ENCODE data around the gene FOLR2. TPM values are rescaled to one million over a fixed set of nuclear protein-coding genes. Genes with fewer than 3 reads are reported as not detected.
"Not testable (repeated sequence)": the region's sequence is repeated elsewhere in the genome, so short reads cannot be mapped to it uniquely, and the experiment has no call there.

Gene FOLR2
- polyA plus RNA-seq, 2 donors = 1.1 to 2.8 TPM

GRCh38 chr11:72180892-72181552 is 35.6 kb upstream of the FOLR2 start:
- H3K27ac ChIP-seq (ENCODE audit: low read depth in 2 of 2, low read length in 1 of 2) = peak overlapping the region; percentile 69 to 78
- H3K9me3 ChIP-seq (ENCODE audit: control insufficient read depth in 2 of 2, insufficient read depth in 1 of 2, low read depth in 1 of 2, low read length in 1 of 2); H3K4me1 ChIP-seq (ENCODE audit: control insufficient read depth in 2 of 2, insufficient read depth in 2 of 2, low read length in 1 of 2); H3K27me3 ChIP-seq (ENCODE audit: control insufficient read depth in 1 of 2, insufficient read depth in 2 of 2, low read length in 2 of 2); H3K4me3 ChIP-seq (ENCODE audit: low read depth in 1 of 2, low read length in 2 of 2); H3K36me3 ChIP-seq (ENCODE audit: control insufficient read depth in 2 of 2, insufficient read depth in 2 of 2, low read length in 1 of 2): not testable (repeated sequence)
- WGBS, 2 donors = 41 to 50% methylated on average over 7 of the region's 7 CpGs

GRCh38 chr11:72181553-72181958 is 35.0 kb upstream of the FOLR2 start:
- peak overlapping the region; percentile 14 to 69 for H3K27ac ChIP-seq (ENCODE audit: low read depth in 2 of 2, low read length in 1 of 2)
- not testable (repeated sequence) for H3K36me3 ChIP-seq (ENCODE audit: control insufficient read depth in 2 of 2, insufficient read depth in 2 of 2, low read length in 1 of 2); H3K4me1 ChIP-seq (ENCODE audit: control insufficient read depth in 2 of 2, insufficient read depth in 2 of 2, low read length in 1 of 2); H3K27me3 ChIP-seq (ENCODE audit: control insufficient read depth in 1 of 2, insufficient read depth in 2 of 2, low read length in 2 of 2); H3K4me3 ChIP-seq (ENCODE audit: low read depth in 1 of 2, low read length in 2 of 2); H3K9me3 ChIP-seq (ENCODE audit: control insufficient read depth in 2 of 2, insufficient read depth in 1 of 2, low read depth in 1 of 2, low read length in 1 of 2)
- WGBS, 2 donors = 58 to 66% methylated on average over 3 of the region's 3 CpGs

- no peaks in the 10 kb centered on the region for H3K27me3 ChIP-seq (ENCODE audit: control insufficient read depth in 1 of 2, insufficient read depth in 2 of 2, low read length in 2 of 2)
- peaks cover 0 to 7% of the 10 kb centered on the region in 2 donors for H3K4me1 ChIP-seq (ENCODE audit: control insufficient read depth in 2 of 2, insufficient read depth in 2 of 2, low read length in 1 of 2)
- 87 to 100% methylated on average over 1 of the region's 1 CpG for WGBS, 2 donors
Observed at GRCh38 chr11:72188267-72188666, 28.3 kb upstream of the FOLR2 start.

GRCh38 chr11:72189455-72190250 is 26.9 kb upstream of the FOLR2 start:
- H3K4me3 ChIP-seq (ENCODE audit: low read depth in 1 of 2, low read length in 2 of 2) = no peak overlapping the region
- H3K4me1 ChIP-seq (ENCODE audit: control insufficient read depth in 2 of 2, insufficient read depth in 2 of 2, low read length in 1 of 2) = peaks cover 0 to 7% of the 10 kb centered on the region in 2 donors
- H3K36me3 ChIP-seq (ENCODE audit: control insufficient read depth in 2 of 2, insufficient read depth in 2 of 2, low read length in 1 of 2) = no peaks in the 10 kb centered on the region
- H3K27ac ChIP-seq (ENCODE audit: low read depth in 2 of 2, low read length in 1 of 2) = no peak overlapping the region
- no peaks in the 10 kb centered on the region for H3K27me3 ChIP-seq (ENCODE audit: control insufficient read depth in 1 of 2, insufficient read depth in 2 of 2, low read length in 2 of 2)
- 66 to 74% methylated on average over 3 of the region's 3 CpGs for WGBS, 2 donors
- H3K9me3 ChIP-seq (ENCODE audit: control insufficient read depth in 2 of 2, insufficient read depth in 1 of 2, low read depth in 1 of 2, low read length in 1 of 2) = no peaks in the 10 kb centered on the region

More at GRCh38 chr11:72188267-72188666, 28.3 kb upstream of the FOLR2 start:
- Histone ChIP-seq H3K9me3 (ENCODE audit: control insufficient read depth in 2 of 2, insufficient read depth in 1 of 2, low read depth in 1 of 2, low read length in 1 of 2) (no peaks in the 10 kb centered on the region), H3K36me3 (ENCODE audit: control insufficient read depth in 2 of 2, insufficient read depth in 2 of 2, low read length in 1 of 2) (no peaks in the 10 kb centered on the region), H3K4me3 (ENCODE audit: low read depth in 1 of 2, low read length in 2 of 2) (no peak overlapping the region), H3K27ac (ENCODE audit: low read depth in 2 of 2, low read length in 1 of 2) (no peak overlapping the region)

- Histone ChIP-seq H3K27ac (ENCODE audit: low read depth in 2 of 2, low read length in 1 of 2) (no peak overlapping the region), H3K4me3 (ENCODE audit: low read depth in 1 of 2, low read length in 2 of 2) (no peak overlapping the region), H3K27me3 (ENCODE audit: control insufficient read depth in 1 of 2, insufficient read depth in 2 of 2, low read length in 2 of 2) (no peaks in the 10 kb centered on the region), H3K9me3 (ENCODE audit: control insufficient read depth in 2 of 2, insufficient read depth in 1 of 2, low read depth in 1 of 2, low read length in 1 of 2) (no peaks in the 10 kb centered on the region), H3K4me1 (ENCODE audit: control insufficient read depth in 2 of 2, insufficient read depth in 2 of 2, low read length in 1 of 2) (peaks cover 0 to 7% of the 10 kb centered on the region in 2 donors), H3K36me3 (ENCODE audit: control insufficient read depth in 2 of 2, insufficient read depth in 2 of 2, low read length in 1 of 2) (no peaks in the 10 kb centered on the region)
- WGBS, 2 donors = 86 to 87% methylated on average over 5 of the region's 5 CpGs
Observed at GRCh38 chr11:72190631-72191071, 25.9 kb upstream of the FOLR2 start.

GRCh38 chr11:72191961-72192381 is 24.6 kb upstream of the FOLR2 start, which contains the start of gene FOLR1:
Gene FOLR1 (plus strand): TSS chr11:72192140. CDS start chr11:72192174, 34 bp downstream.
- Histone ChIP-seq H3K36me3 (ENCODE audit: control insufficient read depth in 2 of 2, insufficient read depth in 2 of 2, low read length in 1 of 2) (no peaks in the 10 kb centered on the region), H3K4me3 (ENCODE audit: low read depth in 1 of 2, low read length in 2 of 2) (no peak within 1 kb of the TSS), H3K4me1 (ENCODE audit: control insufficient read depth in 2 of 2, insufficient read depth in 2 of 2, low read length in 1 of 2) (peaks cover 0 to 7% of the 10 kb centered on the region in 2 donors), H3K27ac (ENCODE audit: low read depth in 2 of 2, low read length in 1 of 2) (no peak within 1 kb of the TSS), H3K9me3 (ENCODE audit: control insufficient read depth in 2 of 2, insufficient read depth in 1 of 2, low read depth in 1 of 2, low read length in 1 of 2) (no peaks in the 10 kb centered on the region), H3K27me3 (ENCODE audit: control insufficient read depth in 1 of 2, insufficient read depth in 2 of 2, low read length in 2 of 2) (no peaks in the 10 kb centered on the region)
- WGBS, 2 donors = 80 to 81% methylated on average over 5 of the region's 5 CpGs

GRCh38 chr11:72195518-72196270 is 20.9 kb upstream of the FOLR2 start:
- Histone ChIP-seq H3K36me3 (ENCODE audit: control insufficient read depth in 2 of 2, insufficient read depth in 2 of 2, low read length in 1 of 2) (no peaks in the 10 kb centered on the region), H3K27ac (ENCODE audit: low read depth in 2 of 2, low read length in 1 of 2) (no peak overlapping the region), H3K4me1 (ENCODE audit: control insufficient read depth in 2 of 2, insufficient read depth in 2 of 2, low read length in 1 of 2) (no peaks in the 10 kb centered on the region), H3K27me3 (ENCODE audit: control insufficient read depth in 1 of 2, insufficient read depth in 2 of 2, low read length in 2 of 2) (no peaks in the 10 kb centered on the region), H3K9me3 (ENCODE audit: control insufficient read depth in 2 of 2, insufficient read depth in 1 of 2, low read depth in 1 of 2, low read length in 1 of 2) (no peaks in the 10 kb centered on the region), H3K4me3 (ENCODE audit: low read depth in 1 of 2, low read length in 2 of 2) (no peak overlapping the region)
- WGBS, 2 donors = 81 to 82% methylated on average over 12 of the region's 12 CpGs

GRCh38 chr11:72201445-72201844 is 15.1 kb upstream of the FOLR2 start:
- not testable (repeated sequence) for H3K9me3 ChIP-seq (ENCODE audit: control insufficient read depth in 2 of 2, insufficient read depth in 1 of 2, low read depth in 1 of 2, low read length in 1 of 2); H3K27ac ChIP-seq (ENCODE audit: low read depth in 2 of 2, low read length in 1 of 2); H3K36me3 ChIP-seq (ENCODE audit: control insufficient read depth in 2 of 2, insufficient read depth in 2 of 2, low read length in 1 of 2); H3K4me1 ChIP-seq (ENCODE audit: control insufficient read depth in 2 of 2, insufficient read depth in 2 of 2, low read length in 1 of 2); H3K4me3 ChIP-seq (ENCODE audit: low read depth in 1 of 2, low read length in 2 of 2); H3K27me3 ChIP-seq (ENCODE audit: control insufficient read depth in 1 of 2, insufficient read depth in 2 of 2, low read length in 2 of 2)
- 94 to 95% methylated on average over 41 to 42 of the region's 43 CpGs for WGBS, 2 donors

- Histone ChIP-seq H3K4me1 (ENCODE audit: control insufficient read depth in 2 of 2, insufficient read depth in 2 of 2, low read length in 1 of 2) (no peaks in the 10 kb centered on the region), H3K36me3 (ENCODE audit: control insufficient read depth in 2 of 2, insufficient read depth in 2 of 2, low read length in 1 of 2) (no peaks in the 10 kb centered on the region), H3K27ac (ENCODE audit: low read depth in 2 of 2, low read length in 1 of 2) (no peak overlapping the region), H3K27me3 (ENCODE audit: control insufficient read depth in 1 of 2, insufficient read depth in 2 of 2, low read length in 2 of 2) (no peaks in the 10 kb centered on the region), H3K4me3 (ENCODE audit: low read depth in 1 of 2, low read length in 2 of 2) (no peak overlapping the region), H3K9me3 (ENCODE audit: control insufficient read depth in 2 of 2, insufficient read depth in 1 of 2, low read depth in 1 of 2, low read length in 1 of 2) (no peaks in the 10 kb centered on the region)
- 95 to 96% methylated on average over 6 of the region's 6 CpGs for WGBS, 2 donors
Observed at GRCh38 chr11:72202571-72202970, 14.0 kb upstream of the FOLR2 start.

Data from esophagus (tissue), 2 donors.